ENCODE measurements around the gene MLST8.

The MLST8 gene

GRCh38 chr16:2210386-2211365 is 5.4 kb downstream of the MLST8 start, which contains the start of gene BRICD5:
TSS of gene BRICD5 (minus strand) at chr16:2210863. CDS start at chr16:2210833, 30 bp downstream.
- no peak for DNase-seq

- DNase-seq = no peak
These were observed 6.7 kb downstream of the MLST8 start for GRCh38 chr16:2211923-2212347.

GRCh38 chr16:2212362-2213324 is 7.4 kb downstream of the MLST8 start:
- no peak for DNase-seq

GRCh38 chr16:2213817-2214718 is 8.8 kb downstream of the MLST8 start:
- DNase-seq = no peak

GRCh38 chr16:2214719-2214968 is 9.4 kb downstream of the MLST8 start, which contains the start of gene PGP:
TSS of gene PGP (minus strand) at chr16:2214840. CDS start at chr16:2214777, 63 bp downstream.
- DNase-seq = no peak

GRCh38 chr16:2216330-2216729 is 11.1 kb downstream of the MLST8 start:
- no peak for DNase-seq

- peak; percentile 93 for DNase-seq
These were observed 18.1 kb downstream of the MLST8 start, which contains the start of gene E4F1 for GRCh38 chr16:2223221-2223941. TSS of gene E4F1 (plus strand) at chr16:2223591. CDS start at chr16:2223614, 23 bp downstream.

- DNase-seq = no peak
These were observed 18.8 kb downstream of the MLST8 start for GRCh38 chr16:2223942-2224486.

GRCh38 chr16:2226245-2226793 is 21.1 kb downstream of the MLST8 start:
- DNase-seq = no peak

- no peak for DNase-seq
These were observed 21.7 kb downstream of the MLST8 start for GRCh38 chr16:2226918-2227317.

- DNase-seq = no peak
These were observed 23.0 kb downstream of the MLST8 start for GRCh38 chr16:2228161-2228824.

GRCh38 chr16:2229091-2229490 is 23.8 kb downstream of the MLST8 start:
- no peak for DNase-seq

GRCh38 chr16:2229632-2230250 is 24.5 kb downstream of the MLST8 start:
- no peak for DNase-seq

GRCh38 chr16:2230376-2230775 is 25.1 kb downstream of the MLST8 start:
- DNase-seq = no peak

- DNase-seq = no peak
These were observed 26.0 kb downstream of the MLST8 start for GRCh38 chr16:2231016-2231931.

- no peak for DNase-seq
These were observed 27.1 kb downstream of the MLST8 start for GRCh38 chr16:2232094-2232990.

GRCh38 chr16:2233046-2233775 is 28.0 kb downstream of the MLST8 start:
- DNase-seq = no peak
